Gastrocnemius medialis (tissue), 4 donors: ENCODE results near the gene HEATR3.

Source experiments
- POLR2A ChIP-seq, 2 donors: fragments of 450-650 bp; IDR thresholded peaks; one replicate each; pipeline ENCODE4 v1.6.1; 2017; ENCODE audit warnings: antibody characterized with exemption in 2 of 2, mild to moderate bottlenecking in 2 of 2, moderate library complexity in 2 of 2
- TF ChIP-seq, protein P1 (sequence below), 5 experiments: fragments of 450-650 bp in 3 of 5; fragments of 200-600 bp in 2 of 5; sonication (generic) in 2 of 5; IDR thresholded peaks in 4 of 5; conservative IDR thresholded peaks in 1 of 5; 1 replicate in 4 of 5; 2 replicates in 1 of 5; pipeline ENCODE4 v1.5.1; 2016 to 2019; ENCODE audit warnings: antibody characterized with exemption in 5 of 5, mild to moderate bottlenecking in 3 of 5, moderate library complexity in 3 of 5

DNA sequence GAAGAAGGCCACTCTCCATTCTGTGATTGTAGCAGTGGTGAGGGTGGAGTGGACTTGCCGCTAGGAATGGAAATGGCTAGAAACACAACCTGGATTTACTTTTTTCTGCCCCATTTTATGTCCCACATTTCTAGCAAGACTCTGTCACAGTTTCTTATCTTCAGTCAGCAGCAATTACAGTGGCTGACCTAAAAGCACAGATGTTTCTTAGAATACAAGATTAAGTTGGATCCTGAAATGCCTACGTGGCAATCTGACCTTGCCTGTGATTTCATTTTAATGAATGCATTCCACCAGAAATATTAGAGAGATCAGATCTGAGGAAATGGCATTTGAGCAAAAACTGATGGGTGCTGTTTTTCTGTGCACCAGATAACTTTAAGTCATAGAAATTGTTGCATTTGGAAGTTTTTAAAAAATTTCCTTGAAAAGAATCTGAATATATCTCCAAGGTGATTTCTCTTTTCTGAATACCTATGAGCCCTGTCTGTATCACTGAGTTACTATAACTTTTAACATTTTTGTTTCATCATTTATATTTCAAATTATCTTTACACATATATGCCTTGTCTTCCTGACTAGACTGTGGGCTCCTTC, 5.4 kb downstream of the HEATR3 start:
- TF ChIP-seq, protein P1, sequence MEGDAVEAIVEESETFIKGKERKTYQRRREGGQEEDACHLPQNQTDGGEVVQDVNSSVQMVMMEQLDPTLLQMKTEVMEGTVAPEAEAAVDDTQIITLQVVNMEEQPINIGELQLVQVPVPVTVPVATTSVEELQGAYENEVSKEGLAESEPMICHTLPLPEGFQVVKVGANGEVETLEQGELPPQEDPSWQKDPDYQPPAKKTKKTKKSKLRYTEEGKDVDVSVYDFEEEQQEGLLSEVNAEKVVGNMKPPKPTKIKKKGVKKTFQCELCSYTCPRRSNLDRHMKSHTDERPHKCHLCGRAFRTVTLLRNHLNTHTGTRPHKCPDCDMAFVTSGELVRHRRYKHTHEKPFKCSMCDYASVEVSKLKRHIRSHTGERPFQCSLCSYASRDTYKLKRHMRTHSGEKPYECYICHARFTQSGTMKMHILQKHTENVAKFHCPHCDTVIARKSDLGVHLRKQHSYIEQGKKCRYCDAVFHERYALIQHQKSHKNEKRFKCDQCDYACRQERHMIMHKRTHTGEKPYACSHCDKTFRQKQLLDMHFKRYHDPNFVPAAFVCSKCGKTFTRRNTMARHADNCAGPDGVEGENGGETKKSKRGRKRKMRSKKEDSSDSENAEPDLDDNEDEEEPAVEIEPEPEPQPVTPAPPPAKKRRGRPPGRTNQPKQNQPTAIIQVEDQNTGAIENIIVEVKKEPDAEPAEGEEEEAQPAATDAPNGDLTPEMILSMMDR (IDR thresholded peaks at IDR 0.05 in 4 of 5, conservative IDR thresholded peaks at IDR 0.05 in 1 of 5), result no peak
- TF ChIP-seq POLR2A (IDR thresholded peaks at IDR 0.05), result no peak
